ENCODE data around the gene GNAT2.
A peak's percentile ranks its signal among the peaks of the same experiment; 100 is the strongest.

GNAT2 gene

DNA sequence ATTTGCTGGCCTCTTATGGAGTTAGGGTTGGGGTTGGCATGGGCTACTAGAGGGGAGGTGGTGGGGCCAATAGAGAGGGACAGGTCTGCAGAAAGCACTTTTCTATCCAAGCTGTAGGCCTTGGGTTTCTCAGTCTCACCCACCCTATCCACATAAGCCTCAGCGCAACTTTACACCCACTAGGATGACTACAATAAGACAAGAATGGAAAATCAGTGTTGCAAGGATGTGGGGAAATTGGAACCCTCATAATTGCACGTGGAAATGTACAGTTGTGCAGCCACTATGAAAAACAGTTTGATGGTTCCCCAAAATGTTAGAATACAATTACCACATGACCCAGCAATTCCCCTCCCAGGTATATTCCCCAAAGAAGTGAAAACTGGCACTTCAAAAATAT is 22.4 kb upstream of the GNAT2 start:
- DNase-seq = no peak

DNA sequence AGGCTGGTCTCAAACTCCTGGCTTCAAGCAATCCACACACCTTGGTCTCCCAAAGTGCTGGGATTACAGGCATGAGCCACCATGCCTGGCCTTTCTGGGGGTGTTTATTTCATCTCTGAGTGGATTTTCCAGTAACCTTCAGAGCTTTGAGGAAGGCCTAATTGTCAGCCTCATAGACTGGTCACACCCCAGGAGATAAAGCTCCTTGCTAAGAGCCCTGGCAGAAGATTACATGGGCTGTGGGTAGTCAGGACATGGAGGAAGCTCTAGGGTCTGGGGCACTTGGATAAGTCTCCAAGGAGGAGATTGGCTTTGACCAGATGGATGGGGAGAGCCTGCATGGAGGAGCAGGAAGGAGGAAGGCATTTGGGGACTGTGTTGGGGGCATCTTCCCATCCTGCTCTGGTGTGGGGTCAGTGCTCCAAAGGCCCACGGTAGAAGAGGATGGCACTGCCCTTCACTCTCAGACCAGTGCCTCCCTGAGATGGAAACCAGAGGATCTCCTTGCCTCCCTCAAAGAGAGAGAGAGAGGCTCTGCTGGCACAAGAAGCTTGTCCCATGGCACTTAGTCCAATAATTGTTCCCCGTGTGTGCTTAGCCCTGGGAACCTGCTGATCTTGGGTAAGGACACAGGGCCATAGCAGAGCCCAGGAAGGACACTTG is 21.8 kb upstream of the GNAT2 start:
- DNase-seq = no peak

DNA sequence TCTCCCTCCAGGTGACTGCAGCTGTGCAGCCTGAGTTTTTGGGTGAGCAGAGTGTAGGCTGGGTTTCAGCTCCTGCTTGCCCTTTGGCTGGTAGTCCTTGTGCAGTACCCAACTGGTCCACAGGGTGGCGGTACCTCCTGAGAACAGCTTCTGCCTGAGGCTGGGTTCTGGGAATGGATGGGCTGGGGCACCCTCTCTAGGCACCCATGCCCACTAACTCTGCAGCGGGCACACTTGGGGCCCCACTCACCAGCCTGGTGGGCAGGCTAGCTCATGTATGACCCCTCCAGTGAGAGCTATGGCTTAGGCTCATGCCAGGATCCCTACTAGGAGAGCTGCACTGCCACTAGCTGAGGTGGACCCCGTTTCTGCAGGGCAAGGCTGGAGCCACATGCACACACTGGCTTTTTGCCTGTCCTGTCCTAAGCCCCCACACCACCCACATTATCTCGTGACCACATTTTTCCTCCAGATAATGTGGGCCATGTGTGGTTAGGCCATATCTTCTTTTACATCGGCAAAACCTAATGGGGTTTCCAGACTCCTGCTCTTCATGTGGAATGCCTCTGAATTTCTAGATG is 21.0 kb upstream of the GNAT2 start:
- peak; percentile 50 for DNase-seq

DNA sequence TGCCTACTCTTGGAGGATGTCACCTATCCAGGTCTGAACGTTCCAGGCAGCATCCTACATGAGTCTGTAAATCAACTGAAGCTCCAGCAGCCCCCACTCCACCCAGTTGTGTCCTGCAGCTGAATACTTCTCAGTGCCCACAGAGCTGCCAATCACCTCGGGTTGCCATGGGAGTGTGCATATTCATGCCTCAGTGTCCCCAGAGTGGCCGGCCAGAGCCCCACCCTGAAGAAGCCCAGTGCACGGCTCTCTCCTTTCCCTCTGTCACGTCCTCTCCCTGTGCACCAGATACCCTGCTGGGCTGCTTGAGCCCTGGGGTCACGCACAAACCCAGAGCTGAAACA is 20.4 kb upstream of the GNAT2 start:
- no peak for DNase-seq

GRCh38 chr1:109639063-109639840 is 19.8 kb upstream of the GNAT2 start:
- no peak for DNase-seq

DNA sequence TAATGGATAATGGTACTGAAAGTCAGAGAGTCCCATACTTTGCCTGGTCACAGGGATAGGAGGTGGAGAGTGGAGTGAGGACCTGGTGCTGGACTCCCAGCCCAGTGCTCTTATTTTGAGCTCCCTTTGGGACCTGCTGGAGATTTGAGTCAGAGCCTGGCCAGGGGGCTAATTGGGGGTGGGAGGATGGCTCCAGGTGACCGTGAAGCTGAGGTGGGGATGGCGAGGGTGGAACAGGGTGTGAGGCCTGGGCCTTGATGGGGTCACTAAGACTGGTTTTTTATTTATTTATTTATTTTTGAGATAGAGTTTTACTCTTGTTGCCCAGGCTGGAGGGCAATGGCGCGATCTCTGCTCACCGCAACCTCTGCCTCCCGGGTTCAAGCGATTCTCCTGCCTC is 18.0 kb upstream of the GNAT2 start:
- DNase-seq = no peak

GRCh38 chr1:109636201-109636952 is 17.0 kb upstream of the GNAT2 start:
- DNase-seq = no peak

GRCh38 chr1:109635862-109636200 is 16.4 kb upstream of the GNAT2 start:
- no peak for DNase-seq

GRCh38 chr1:109634771-109635750 is 15.6 kb upstream of the GNAT2 start:
- no peak for DNase-seq

DNA sequence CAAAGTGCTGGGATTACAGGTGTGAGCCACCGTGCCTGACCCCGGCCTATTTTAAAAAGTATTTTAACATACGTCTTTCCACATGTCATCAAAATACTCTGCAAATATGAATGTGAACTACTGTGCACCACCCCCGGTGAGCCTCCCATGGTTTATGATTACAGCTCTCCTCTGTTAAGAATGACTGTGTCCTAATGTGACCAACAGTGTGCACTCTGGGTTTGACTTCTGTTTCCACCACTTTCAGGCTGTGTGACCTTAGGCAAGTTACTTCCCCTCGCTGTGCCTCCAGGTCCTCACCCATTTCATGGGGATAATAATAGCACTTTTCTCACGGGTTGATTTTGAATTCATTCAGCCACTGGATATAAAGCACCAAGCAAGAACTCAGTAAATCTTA is 14.9 kb upstream of the GNAT2 start:
- no peak for DNase-seq

DNA sequence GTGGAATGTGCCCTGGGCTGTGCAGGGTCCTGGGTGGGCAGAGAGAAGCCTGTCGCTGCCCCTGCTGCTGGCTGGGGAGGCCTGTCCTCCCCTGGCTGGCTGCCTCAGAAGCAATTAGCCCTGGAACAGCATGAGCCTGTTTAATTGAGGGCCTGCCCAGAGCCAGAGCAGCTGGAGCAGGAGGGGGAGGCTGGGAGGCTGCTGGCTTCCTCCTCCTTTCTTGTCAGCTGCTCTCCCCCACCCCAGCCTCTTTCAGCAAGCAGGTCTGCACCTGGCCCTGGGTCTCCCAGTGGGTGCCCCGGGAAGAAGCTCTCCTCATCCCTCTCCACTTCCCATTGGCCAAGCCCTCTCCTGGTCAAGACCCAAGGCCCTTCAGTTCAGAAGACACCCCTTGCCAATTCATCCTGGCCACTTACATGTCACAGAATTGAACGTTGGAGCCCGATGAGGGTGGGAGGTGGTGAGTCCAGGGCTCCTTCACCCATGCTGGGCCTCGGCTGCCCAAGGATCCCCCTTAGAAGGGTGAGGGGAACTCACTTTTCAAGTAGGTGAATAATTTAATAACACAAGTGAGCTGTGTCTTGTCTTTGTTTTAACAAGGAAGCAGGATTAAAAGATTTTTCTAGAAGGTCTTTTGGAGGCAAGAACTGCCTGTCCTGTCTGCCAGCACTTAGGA is 13.4 kb upstream of the GNAT2 start:
- DNase-seq = peak; percentile 89

GRCh38 chr1:109631513-109632505 is 12.4 kb upstream of the GNAT2 start:
- no peak for DNase-seq

- DNase-seq = no peak
Observed at GRCh38 chr1:109630898-109631512, 11.6 kb upstream of the GNAT2 start.

- no peak for DNase-seq
Observed at GRCh38 chr1:109630081-109630897, 10.9 kb upstream of the GNAT2 start.

DNA sequence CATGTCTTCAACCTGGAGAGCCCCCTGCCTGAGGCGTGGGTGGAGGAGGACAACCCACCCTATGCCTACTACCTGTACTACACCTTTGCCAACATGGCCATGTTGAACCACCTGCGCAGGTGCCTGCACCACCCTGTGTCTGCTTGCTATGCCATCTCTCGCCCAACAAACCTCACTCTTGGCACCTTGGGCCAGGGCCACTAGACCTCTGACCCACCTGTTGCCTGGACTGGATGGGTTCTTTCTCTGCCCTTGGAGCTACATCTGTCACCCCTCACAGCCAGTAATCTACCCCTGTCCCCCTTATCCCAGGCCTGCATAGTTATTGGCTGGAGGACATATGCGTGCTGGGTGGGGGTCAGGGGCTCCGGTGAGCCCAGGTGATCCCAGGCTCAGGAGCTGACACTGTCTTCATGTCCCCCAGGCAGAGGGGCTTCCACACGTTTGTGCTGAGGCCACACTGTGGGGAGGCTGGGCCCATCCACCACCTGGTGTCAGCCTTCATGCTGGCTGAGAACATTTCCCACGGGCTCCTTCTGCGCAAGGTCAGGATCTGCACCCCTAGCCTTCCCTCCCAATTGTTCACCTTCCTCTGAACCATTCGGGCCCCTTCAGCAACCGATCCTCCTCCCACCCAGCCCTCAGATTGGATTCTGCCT is 10.1 kb upstream of the GNAT2 start:
- DNase-seq = no peak

DNA sequence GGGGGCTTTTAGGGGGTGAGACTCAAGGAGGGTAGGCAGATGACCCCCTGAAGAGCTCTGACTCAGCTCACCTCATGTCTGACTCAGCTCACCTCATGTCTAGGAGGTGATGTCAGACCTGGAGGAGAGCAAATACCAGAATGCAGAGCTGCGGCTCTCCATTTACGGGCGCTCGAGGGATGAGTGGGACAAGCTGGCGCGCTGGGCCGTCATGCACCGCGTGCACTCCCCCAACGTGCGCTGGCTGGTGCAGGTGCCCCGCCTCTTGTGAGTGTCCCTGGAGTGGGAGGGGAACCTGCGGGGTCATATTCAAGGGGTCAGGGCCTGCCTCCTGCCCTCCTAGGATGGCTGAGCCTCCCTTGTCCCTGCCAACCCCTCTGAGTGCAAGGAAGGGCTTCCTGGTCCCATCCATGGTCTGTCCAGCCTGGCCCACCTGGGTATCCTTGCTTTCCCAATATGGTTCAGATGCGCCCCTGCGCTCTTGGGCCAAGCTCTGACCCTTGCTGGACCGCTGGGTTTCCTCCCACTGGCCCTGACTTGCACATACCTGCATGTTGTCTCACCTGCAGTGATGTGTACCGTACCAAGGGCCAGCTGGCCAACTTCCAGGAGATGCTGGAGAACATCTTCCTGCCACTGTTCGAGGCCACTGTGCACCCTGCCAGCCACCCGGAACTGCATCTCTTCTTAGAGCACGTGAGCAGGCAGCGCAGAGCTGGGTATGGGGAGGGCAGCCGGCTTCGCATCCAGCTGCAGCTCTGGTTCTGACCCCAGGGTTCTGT is 9.3 kb upstream of the GNAT2 start:
- no peak for DNase-seq

GRCh38 chr1:109627692-109628399 is 8.4 kb upstream of the GNAT2 start:
- DNase-seq = no peak
